ENCODE measurements around the gene RHOXF1. TPM values are rescaled to one million over a fixed set of nuclear protein-coding genes. Genes with fewer than 3 reads are reported as not detected.
"Not testable (repeated sequence)": the region's sequence is repeated elsewhere in the genome, so short reads cannot be mapped to it uniquely, and the experiment has no call there.

The RHOXF1 gene
- total RNA-seq, 1 experiment from 2014 or later, result not detected

DNA sequence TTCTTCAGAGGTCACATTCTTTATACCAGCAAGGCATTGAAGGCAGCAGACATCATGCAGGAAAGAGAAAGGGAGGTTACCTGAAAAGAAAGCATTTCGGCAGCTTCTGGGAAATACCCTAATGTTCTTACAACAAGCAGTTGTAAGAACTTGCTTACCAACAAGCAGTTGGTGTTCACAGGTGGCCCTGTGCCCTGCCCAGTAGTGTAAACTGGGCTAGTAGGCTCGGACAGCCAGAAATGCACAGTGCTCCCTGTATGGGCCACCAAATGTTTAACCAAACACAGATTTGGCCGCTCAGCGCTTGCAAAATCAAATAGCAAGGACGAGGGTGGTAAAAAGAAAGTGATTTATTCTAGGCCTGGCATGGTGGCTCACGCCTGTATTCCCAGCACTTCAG, 20.4 kb upstream of the RHOXF1 start:
- CTCF ChIA-PET, result no interaction called here
- Histone ChIP-seq H3K4me1 (ENCODE audit: insufficient read depth, low read length, poor library complexity, severe bottlenecking) (no peaks in the 10 kb centered on the region), H3K36me3 (ENCODE audit: insufficient read depth, low read length, poor library complexity, severe bottlenecking) (no peaks in the 10 kb centered on the region), H3K4me3 (ENCODE audit: low read depth, low read length, poor library complexity, severe bottlenecking) (no peak overlapping the region), H3K27me3 (replicated peaks; ENCODE audit: insufficient read depth, low read depth, low read length, poor library complexity) (no peaks in the 10 kb centered on the region), H3K27ac (ENCODE audit: low read depth, low read length, poor library complexity, severe bottlenecking) (no peak overlapping the region), H3K9me3 (ENCODE audit: low read depth, low read length, poor library complexity, severe bottlenecking) (no peaks in the 10 kb centered on the region)
- intact Hi-C loops (cut with micrococcal nuclease; ENCODE audit: unreplicated experiment), result no loop called here
- TF ChIP-seq, protein P1, sequence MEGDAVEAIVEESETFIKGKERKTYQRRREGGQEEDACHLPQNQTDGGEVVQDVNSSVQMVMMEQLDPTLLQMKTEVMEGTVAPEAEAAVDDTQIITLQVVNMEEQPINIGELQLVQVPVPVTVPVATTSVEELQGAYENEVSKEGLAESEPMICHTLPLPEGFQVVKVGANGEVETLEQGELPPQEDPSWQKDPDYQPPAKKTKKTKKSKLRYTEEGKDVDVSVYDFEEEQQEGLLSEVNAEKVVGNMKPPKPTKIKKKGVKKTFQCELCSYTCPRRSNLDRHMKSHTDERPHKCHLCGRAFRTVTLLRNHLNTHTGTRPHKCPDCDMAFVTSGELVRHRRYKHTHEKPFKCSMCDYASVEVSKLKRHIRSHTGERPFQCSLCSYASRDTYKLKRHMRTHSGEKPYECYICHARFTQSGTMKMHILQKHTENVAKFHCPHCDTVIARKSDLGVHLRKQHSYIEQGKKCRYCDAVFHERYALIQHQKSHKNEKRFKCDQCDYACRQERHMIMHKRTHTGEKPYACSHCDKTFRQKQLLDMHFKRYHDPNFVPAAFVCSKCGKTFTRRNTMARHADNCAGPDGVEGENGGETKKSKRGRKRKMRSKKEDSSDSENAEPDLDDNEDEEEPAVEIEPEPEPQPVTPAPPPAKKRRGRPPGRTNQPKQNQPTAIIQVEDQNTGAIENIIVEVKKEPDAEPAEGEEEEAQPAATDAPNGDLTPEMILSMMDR (conservative IDR thresholded peaks at IDR 0.05; ENCODE audit: low read depth, low read length), result no peak
- TF ChIP-seq EZH2 (IDR thresholded peaks at IDR 0.05; ENCODE audit: borderline replicate concordance, low read depth, low read length, poor library complexity, severe bottlenecking), result no peak
- no TSS peak for BruUV-seq (replicated peaks)
- POLR2A ChIA-PET (ENCODE audit: low non-redundant PET), result no interaction called here
- no peak for DNase-seq (ENCODE audit: low spot score)

DNA sequence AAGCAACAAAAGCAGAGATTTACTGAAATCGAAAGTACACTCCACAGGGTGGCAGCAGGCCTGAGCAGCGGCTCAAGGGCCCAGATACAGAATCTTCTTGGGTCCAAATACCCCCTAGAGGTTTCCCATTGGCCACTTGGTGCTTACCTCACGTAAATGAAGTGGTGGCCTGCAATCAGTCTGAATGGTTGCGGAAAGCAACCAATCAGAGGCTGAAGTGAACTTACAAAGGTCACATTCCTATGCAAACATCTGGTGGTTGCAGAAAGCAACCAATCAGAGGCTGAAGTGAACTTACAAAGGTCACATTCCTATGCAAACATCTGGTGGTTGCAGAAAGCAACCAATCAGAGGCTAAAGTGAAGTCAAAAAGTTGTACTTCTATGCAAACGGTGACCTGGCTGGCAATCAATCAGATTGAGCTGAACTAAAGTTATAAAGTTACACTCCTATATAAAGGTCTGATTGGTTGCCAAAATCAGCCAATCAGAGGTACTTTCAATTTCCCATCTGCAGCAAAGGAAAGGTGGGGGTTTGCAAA, 12.7 kb upstream of the RHOXF1 start:
- DNase-seq (ENCODE audit: low spot score); H3K9me3 ChIP-seq (ENCODE audit: low read depth, low read length, poor library complexity, severe bottlenecking); BruUV-seq (replicated peaks); intact Hi-C loops (cut with micrococcal nuclease; ENCODE audit: unreplicated experiment); H3K27ac ChIP-seq (ENCODE audit: low read depth, low read length, poor library complexity, severe bottlenecking); CTCF ChIA-PET; H3K36me3 ChIP-seq (ENCODE audit: insufficient read depth, low read length, poor library complexity, severe bottlenecking); H3K27me3 ChIP-seq (replicated peaks; ENCODE audit: insufficient read depth, low read depth, low read length, poor library complexity); H3K4me1 ChIP-seq (ENCODE audit: insufficient read depth, low read length, poor library complexity, severe bottlenecking); H3K4me3 ChIP-seq (ENCODE audit: low read depth, low read length, poor library complexity, severe bottlenecking); POLR2A ChIA-PET (ENCODE audit: low non-redundant PET): not testable (repeated sequence)

DNA sequence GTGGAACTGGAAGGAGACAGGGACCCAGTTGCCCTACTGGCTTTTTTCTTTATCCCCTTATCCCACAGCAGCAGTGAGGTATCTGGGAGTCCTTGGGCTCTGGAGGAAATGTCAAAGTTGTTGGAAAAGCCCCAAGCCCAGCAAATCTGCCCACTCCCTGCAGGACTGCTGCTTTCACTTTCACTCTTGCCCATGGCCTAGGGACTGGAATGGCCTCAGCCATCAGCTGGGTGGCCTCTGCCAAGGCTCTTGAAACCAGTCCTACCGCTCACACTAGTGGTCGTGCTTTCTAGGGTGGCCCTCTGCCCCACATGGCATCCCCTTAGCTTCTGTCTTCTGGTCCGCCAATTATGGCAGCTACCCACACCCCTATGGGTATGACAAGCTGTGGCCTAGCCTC, 9.7 kb upstream of the RHOXF1 start:
- DNase-seq (ENCODE audit: low spot score), result no peak
- H3K4me3 ChIP-seq (ENCODE audit: low read depth, low read length, poor library complexity, severe bottlenecking), result no peak overlapping the region
- no peaks in the 10 kb centered on the region for H3K9me3 ChIP-seq (ENCODE audit: low read depth, low read length, poor library complexity, severe bottlenecking)
- H3K4me1 ChIP-seq (ENCODE audit: insufficient read depth, low read length, poor library complexity, severe bottlenecking), result no peaks in the 10 kb centered on the region
- H3K27me3 ChIP-seq (replicated peaks; ENCODE audit: insufficient read depth, low read depth, low read length, poor library complexity), result no peaks in the 10 kb centered on the region
- POLR2A ChIA-PET (ENCODE audit: low non-redundant PET), result no interaction called here
- intact Hi-C loops (cut with micrococcal nuclease; ENCODE audit: unreplicated experiment), result no loop called here
- H3K36me3 ChIP-seq (ENCODE audit: insufficient read depth, low read length, poor library complexity, severe bottlenecking), result no peaks in the 10 kb centered on the region
- CTCF ChIA-PET, result interaction anchor here (0.6 kb wide), 1 partner anchor 87 kb away, joined by 5 read pairs; no protein-coding TSS in a partner anchor
- no peak for TF ChIP-seq EZH2 (IDR thresholded peaks at IDR 0.05; ENCODE audit: borderline replicate concordance, low read depth, low read length, poor library complexity, severe bottlenecking)
- TF ChIP-seq, protein P1 (conservative IDR thresholded peaks at IDR 0.05; ENCODE audit: low read depth, low read length), result no peak
- H3K27ac ChIP-seq (ENCODE audit: low read depth, low read length, poor library complexity, severe bottlenecking), result no peak overlapping the region
- no TSS peak for BruUV-seq (replicated peaks)

DNA sequence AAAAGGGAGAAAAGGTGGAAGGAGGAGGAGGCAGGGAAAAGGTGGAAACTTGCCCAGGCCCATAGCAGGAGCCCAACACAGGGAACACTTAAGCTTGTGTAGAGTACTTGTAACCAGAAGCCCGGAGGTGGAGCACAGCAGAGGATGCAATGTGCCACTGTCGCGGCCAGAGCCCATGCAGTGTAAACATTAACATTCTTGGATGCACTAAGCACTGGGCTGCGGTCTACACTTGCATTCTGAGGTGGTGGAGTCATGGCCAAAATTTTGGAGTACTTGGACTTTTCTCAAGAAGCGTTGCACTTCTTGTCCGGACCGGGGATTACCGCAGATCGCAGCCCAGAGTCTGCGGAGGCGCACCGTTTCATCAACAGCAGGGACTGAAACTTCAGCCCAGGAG, 4.5 kb upstream of the RHOXF1 start:
- Histone ChIP-seq H3K4me1 (ENCODE audit: insufficient read depth, low read length, poor library complexity, severe bottlenecking) (no peaks in the 10 kb centered on the region), H3K27ac (ENCODE audit: low read depth, low read length, poor library complexity, severe bottlenecking) (no peak overlapping the region), H3K4me3 (ENCODE audit: low read depth, low read length, poor library complexity, severe bottlenecking) (no peak overlapping the region), H3K9me3 (ENCODE audit: low read depth, low read length, poor library complexity, severe bottlenecking) (no peaks in the 10 kb centered on the region), H3K36me3 (ENCODE audit: insufficient read depth, low read length, poor library complexity, severe bottlenecking) (no peaks in the 10 kb centered on the region), H3K27me3 (replicated peaks; ENCODE audit: insufficient read depth, low read depth, low read length, poor library complexity) (no peaks in the 10 kb centered on the region)
- POLR2A ChIA-PET (ENCODE audit: low non-redundant PET), result no interaction called here
- TF ChIP-seq EZH2 (IDR thresholded peaks at IDR 0.05; ENCODE audit: borderline replicate concordance, low read depth, low read length, poor library complexity, severe bottlenecking), result no peak
- TF ChIP-seq, protein P1 (conservative IDR thresholded peaks at IDR 0.05; ENCODE audit: low read depth, low read length), result no peak
- CTCF ChIA-PET, result no interaction called here
- intact Hi-C loops (cut with micrococcal nuclease; ENCODE audit: unreplicated experiment), result no loop called here
- no peak for DNase-seq (ENCODE audit: low spot score)
- no TSS peak for BruUV-seq (replicated peaks)
